HCT116 (cell line): ENCODE results near the gene POLA1.

Source experiments
- CTCF ChIP-seq, 3 experiments: fragments of 200-600 bp in 1 of 3; sonication (generic) in 1 of 3; IDR thresholded peaks in 2 of 3; conservative IDR thresholded peaks in 1 of 3; 2 replicates each; pipeline ENCODE4 v1.5.1; 2012 to 2017; ENCODE audit warnings: low read depth in 2 of 3, low read length in 2 of 3, antibody characterized with exemption in 1 of 3, borderline replicate concordance in 1 of 3, control low read depth in 1 of 3, mild to moderate bottlenecking in 1 of 3, mixed read lengths in 1 of 3, mixed run types in 1 of 3, moderate library complexity in 1 of 3; ENCODE audit not compliant: insufficient read depth in 1 of 3
- FOSL1 ChIP-seq: IDR thresholded peaks from 2 replicates; pipeline ENCODE4 v1.6.1; 2012; ENCODE audit warnings: low read depth
- POLR2A ChIP-seq: IDR thresholded peaks from 2 replicates; pipeline ENCODE4 v1.7.0; 2011; ENCODE audit warnings: borderline replicate concordance; ENCODE audit not compliant: insufficient read depth, insufficient read length; ENCODE audit errors: extremely low read depth
- YY1 ChIP-seq: IDR thresholded peaks from 2 replicates; pipeline ENCODE4 v1.6.1; 2011; ENCODE audit warnings: low read length, low read depth, moderate library complexity, mild to moderate bottlenecking; ENCODE audit not compliant: insufficient replicate concordance; ENCODE audit errors: extremely low read depth

DNA sequence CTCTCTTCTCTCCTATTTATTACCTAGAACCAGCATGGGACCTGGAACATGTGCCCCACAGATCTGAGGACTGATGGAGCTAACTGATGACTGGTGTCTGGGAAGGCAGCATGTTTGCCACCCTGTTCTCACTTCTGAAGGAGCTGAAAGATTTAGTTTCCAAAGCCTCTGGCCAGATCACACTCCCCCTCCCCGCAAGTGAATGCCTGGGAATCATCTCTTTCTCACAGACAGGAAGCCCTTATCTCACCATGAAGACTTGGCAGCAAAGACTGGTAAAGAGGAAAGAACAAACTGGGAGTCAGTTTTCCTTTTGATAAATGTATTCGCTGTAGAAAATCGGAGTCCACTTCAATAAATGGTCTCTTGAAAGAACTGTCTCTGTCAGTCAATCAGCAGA is 25.6 kb upstream of the POLA1 start:
- TF ChIP-seq CTCF (IDR thresholded peaks at IDR 0.05 in 2 of 3, conservative IDR thresholded peaks at IDR 0.05 in 1 of 3; ENCODE audit: borderline replicate concordance in 1 of 3, insufficient read depth in 1 of 3, low read depth in 2 of 3, low read length in 2 of 3) (no peak), FOSL1 (no peak), POLR2A (no peak), YY1 (no peak)
